Measurements from ENCODE around the gene EPGN.
A peak's percentile ranks its signal among the peaks of the same experiment; 100 is the strongest.
"Not testable (repeated sequence)": the region's sequence is repeated elsewhere in the genome, so short reads cannot be mapped to it uniquely, and the experiment has no call there.

The EPGN gene

GRCh38 chr4:74311696-74312313, 3.5 kb downstream of the EPGN start:
- peak; percentile 78 for DNase-seq

GRCh38 chr4:74314329-74314728, 6.1 kb downstream of the EPGN start:
- DNase-seq, result no peak

- no peak for DNase-seq
These were observed 6.7 kb downstream of the EPGN start for GRCh38 chr4:74314944-74315343.

GRCh38 chr4:74315376-74315775, 7.1 kb downstream of the EPGN start:
- DNase-seq, result no peak

GRCh38 chr4:74316397-74316796, 8.1 kb downstream of the EPGN start:
- no peak for DNase-seq

GRCh38 chr4:74317616-74318246, 9.5 kb downstream of the EPGN start:
- DNase-seq, result no peak

- no peak for DNase-seq
These were observed 10.0 kb downstream of the EPGN start for GRCh38 chr4:74318276-74318675.

- no peak for DNase-seq
These were observed 11.2 kb downstream of the EPGN start for GRCh38 chr4:74319470-74319869.

GRCh38 chr4:74320559-74321118, 12.4 kb downstream of the EPGN start:
- DNase-seq, result peak; percentile 86

GRCh38 chr4:74322301-74322700, 14.0 kb downstream of the EPGN start:
- DNase-seq, result no peak

GRCh38 chr4:74323663-74324062, 15.4 kb downstream of the EPGN start:
- DNase-seq, result no peak

- no peak for DNase-seq
These were observed 16.0 kb downstream of the EPGN start for GRCh38 chr4:74324262-74324661.

GRCh38 chr4:74325886-74326285, 17.6 kb downstream of the EPGN start:
- no peak for DNase-seq

- DNase-seq, result no peak
These were observed 19.5 kb downstream of the EPGN start for GRCh38 chr4:74327762-74328161.

GRCh38 chr4:74328501-74328900, 20.2 kb downstream of the EPGN start:
- DNase-seq, result no peak

- DNase-seq, result no peak
These were observed 21.0 kb downstream of the EPGN start for GRCh38 chr4:74329307-74329706.

- DNase-seq, result no peak
These were observed 22.1 kb downstream of the EPGN start for GRCh38 chr4:74330295-74330750.

- no peak for DNase-seq
These were observed 23.0 kb downstream of the EPGN start for GRCh38 chr4:74331252-74331651.

- DNase-seq, result no peak
These were observed 23.7 kb downstream of the EPGN start for GRCh38 chr4:74331944-74332343.

- DNase-seq, result no peak
These were observed 26.4 kb downstream of the EPGN start for GRCh38 chr4:74334636-74335035.

- DNase-seq, result no peak
These were observed 27.2 kb downstream of the EPGN start for GRCh38 chr4:74335341-74336021.

- no peak for DNase-seq
These were observed 30.6 kb downstream of the EPGN start for GRCh38 chr4:74338792-74339333.

GRCh38 chr4:74339501-74339900, 31.2 kb downstream of the EPGN start:
- no peak for DNase-seq

GRCh38 chr4:74340421-74340820, 32.2 kb downstream of the EPGN start:
- DNase-seq, result not testable (repeated sequence)

Measured in DMS53 (cell line).